HG03469 (cell line): ENCODE measurements around the gene GPR160.
"Not testable (repeated sequence)": the region's sequence is repeated elsewhere in the genome, so short reads cannot be mapped to it uniquely, and the experiment has no call there.

Experiments
- ATAC-seq: cut with Tn5 transposase; IDR thresholded peaks from one replicate; pipeline ENCODE4 v1.9.1; 2021; ENCODE audit warnings: mild to moderate bottlenecking, moderate library complexity, moderate number of reproducible peaks; ENCODE audit not compliant: unreplicated experiment

GPR160 gene

GRCh38 chr3:170109579-170110293 is 71.9 kb downstream of the GPR160 start:
- no peak for ATAC-seq

- ATAC-seq = no peak
Measured at GRCh38 chr3:170111147-170111771, 73.5 kb downstream of the GPR160 start.

GRCh38 chr3:170114165-170114564 is 76.4 kb downstream of the GPR160 start:
- ATAC-seq = not testable (repeated sequence)

- no peak for ATAC-seq
Measured at GRCh38 chr3:170117134-170117533, 79.3 kb downstream of the GPR160 start.

- ATAC-seq = peak; percentile 85
Measured at GRCh38 chr3:170128259-170128976, 90.6 kb downstream of the GPR160 start.

GRCh38 chr3:170128977-170129431 is 91.2 kb downstream of the GPR160 start:
- peak; percentile 20 for ATAC-seq

- ATAC-seq = no peak
Measured at GRCh38 chr3:170130532-170130931, 92.7 kb downstream of the GPR160 start.

GRCh38 chr3:170132335-170132734 is 94.5 kb downstream of the GPR160 start:
- no peak for ATAC-seq
